H1 (cell line): ENCODE data around the gene ENDOV. TPM values are rescaled to one million over a fixed set of nuclear protein-coding genes. Genes with fewer than 3 reads are reported as not detected.

ENCODE experiments used
- CTCF ChIA-PET: fragments of 300-600 bp; sonication (Branson Sonifier 250); formaldehyde crosslinking; loops from one replicate; lab custom pipeline; 2021; ENCODE audit not compliant: partially characterized antibody; lab: Charles Lee
- POLR2A ChIA-PET: fragments of 300-600 bp; sonication (Branson Sonifier 250); formaldehyde crosslinking; loops from one replicate; lab custom pipeline; 2021; ENCODE audit warnings: inconsistent platforms; ENCODE audit not compliant: partially characterized antibody; lab: Charles Lee
- DNase-seq, 2 experiments: peaks; one replicate each; pipeline versions ENCODE4 v3.0.0 to v3.0.0-alpha.2; 2010 to 2022; ENCODE audit warnings: low spot score in 2 of 2, low read depth in 1 of 2, mixed read lengths in 1 of 2
- FAIRE-seq: peaks from 2 replicates; lab custom pipeline; 2011; peaks lifted over from hg19 to GRCh38; lab: Jason Lieb, UNC
- H2AFZ ChIP-seq: 2 replicates; pipeline ENCODE4 v1.8.1; 2012; ENCODE audit warnings: low read length, inconsistent platforms
- H2AK5ac ChIP-seq: 2 replicates; pipeline ENCODE4 v1.6.1; 2013; ENCODE audit warnings: low read depth, low read length
- H2BK120ac ChIP-seq: replicated peaks from 2 replicates; pipeline ENCODE3; 2013; ENCODE audit warnings: low read depth, low read length, inconsistent platforms
- H2BK12ac ChIP-seq: 2 replicates; pipeline ENCODE4 v1.6.1; 2013; ENCODE audit warnings: low read depth, low read length
- H2BK15ac ChIP-seq: 2 replicates; pipeline ENCODE4 v1.6.1; 2013; ENCODE audit warnings: low read length
- H2BK20ac ChIP-seq: 2 replicates; pipeline ENCODE4 v1.6.1; 2013; ENCODE audit warnings: low read length
- H2BK5ac ChIP-seq: 2 replicates; pipeline ENCODE4 v1.6.1; 2013; ENCODE audit warnings: low read depth, low read length
- H3K14ac ChIP-seq: 2 replicates; pipeline ENCODE4 v1.6.1; 2013; ENCODE audit warnings: inconsistent platforms; ENCODE audit not compliant: insufficient read length
- H3K18ac ChIP-seq: 2 replicates; pipeline ENCODE4 v1.6.1; 2013; ENCODE audit warnings: low read length; ENCODE audit errors: extremely low read depth
- H3K23ac ChIP-seq: 2 replicates; pipeline ENCODE4 v1.6.1; 2013; ENCODE audit warnings: inconsistent platforms; ENCODE audit not compliant: insufficient read length
- H3K23me2 ChIP-seq: 2 replicates; pipeline ENCODE4 v1.6.1; 2013; ENCODE audit warnings: low read depth, low read length
- H3K27ac ChIP-seq: 2 replicates; pipeline ENCODE4 v1.6.1; 2011; ENCODE audit warnings: low read depth, low read length, inconsistent platforms
- H3K27me3 ChIP-seq, 4 experiments: replicated peaks in 1 of 4; 1 replicate in 1 of 4; 2 replicates in 3 of 4; pipeline versions ENCODE4 v1.6.1 to v1.8.1; 2011 to 2013; ENCODE audit warnings: low read length in 3 of 4, mild to moderate bottlenecking in 3 of 4, inconsistent platforms in 2 of 4, mixed read lengths in 2 of 4, moderate library complexity in 1 of 4; ENCODE audit not compliant: control insufficient read depth in 3 of 4, insufficient read depth in 3 of 4; ENCODE audit errors: extremely low read depth in 1 of 4
- H3K36me3 ChIP-seq, 4 experiments: 2 replicates each; pipeline versions ENCODE4 v1.6.1 to v1.8.1; 2011 to 2013; ENCODE audit warnings: mild to moderate bottlenecking in 4 of 4, low read length in 3 of 4, moderate library complexity in 2 of 4, control low read depth in 1 of 4, inconsistent platforms in 1 of 4; ENCODE audit not compliant: insufficient read depth in 4 of 4, control insufficient read depth in 2 of 4
- H3K4ac ChIP-seq: replicated peaks from 2 replicates; pipeline ENCODE3; 2013; ENCODE audit warnings: low read length, low read depth, mixed read lengths, inconsistent platforms; ENCODE audit not compliant: insufficient read length
- H3K4me1 ChIP-seq, 4 experiments: replicated peaks in 1 of 4; 1 replicate in 1 of 4; 2 replicates in 3 of 4; pipeline versions ENCODE4 v1.6.1 to v1.8.1; 2011 to 2013; ENCODE audit warnings: low read length in 3 of 4, inconsistent platforms in 2 of 4, mixed read lengths in 1 of 4; ENCODE audit not compliant: insufficient read depth in 4 of 4, control insufficient read depth in 3 of 4
- H3K4me2 ChIP-seq, 2 experiments: 2 replicates each; pipeline versions ENCODE4 v1.6.1 to v1.8.1; 2011 to 2013; ENCODE audit warnings: low read depth in 2 of 2, low read length in 2 of 2, control low read depth in 1 of 2, inconsistent platforms in 1 of 2, mild to moderate bottlenecking in 1 of 2; ENCODE audit not compliant: insufficient read depth in 1 of 2
- H3K4me3 ChIP-seq, 4 experiments: fragments of 200-600, 300-600 bp in 1 of 4; sonication (generic), shearing (Covaris generic), sonication (Bioruptor Twin) in 1 of 4; 2 replicates each; pipeline versions ENCODE4 v1.5.1 to v1.8.1; 2011 to 2016; ENCODE audit warnings: low read length in 4 of 4, low read depth in 3 of 4, control low read depth in 2 of 4, inconsistent platforms in 2 of 4, mild to moderate bottlenecking in 2 of 4, mixed read lengths in 1 of 4, moderate library complexity in 1 of 4; ENCODE audit not compliant: insufficient read depth in 2 of 4; ENCODE audit errors: extremely low read depth in 1 of 4
- H3K56ac ChIP-seq: replicated peaks from 2 replicates; pipeline ENCODE3; 2013; ENCODE audit warnings: low read depth, mild to moderate bottlenecking, mixed read lengths, low read length, inconsistent platforms; ENCODE audit not compliant: insufficient read length
- H3K79me1 ChIP-seq: 2 replicates; pipeline ENCODE4 v1.6.1; 2013; ENCODE audit warnings: low read depth, low read length, control low read depth
- H3K79me2 ChIP-seq, 2 experiments: 2 replicates each; pipeline versions ENCODE4 v1.6.1 to v1.8.1; 2012 to 2013; ENCODE audit warnings: low read length in 2 of 2, mild to moderate bottlenecking in 2 of 2, inconsistent platforms in 1 of 2; ENCODE audit not compliant: insufficient read depth in 2 of 2, control insufficient read depth in 1 of 2
- H3K9ac ChIP-seq, 4 experiments: replicated peaks in 1 of 4; 1 replicate in 1 of 4; 2 replicates in 3 of 4; pipeline versions ENCODE4 v1.6.1 to v1.8.1; 2011 to 2013; ENCODE audit warnings: low read depth in 3 of 4, low read length in 3 of 4, control low read depth in 2 of 4, mild to moderate bottlenecking in 2 of 4, moderate library complexity in 2 of 4, inconsistent platforms in 1 of 4; ENCODE audit errors: extremely low read depth in 1 of 4
- H3K9me3 ChIP-seq, 2 experiments: 2 replicates each; pipeline versions ENCODE4 v1.6.1 to v1.8.1; 2012 to 2013; ENCODE audit warnings: mild to moderate bottlenecking in 2 of 2, moderate library complexity in 2 of 2, control low read depth in 1 of 2, inconsistent platforms in 1 of 2, low read depth in 1 of 2, low read length in 1 of 2, mixed read lengths in 1 of 2; ENCODE audit not compliant: insufficient read depth in 2 of 2
- H4K20me1 ChIP-seq, 2 experiments: replicated peaks in 1 of 2; 2 replicates each; pipeline versions ENCODE3 to v1.8.1; 2011 to 2013; ENCODE audit warnings: inconsistent platforms in 2 of 2, low read length in 2 of 2, mild to moderate bottlenecking in 1 of 2; ENCODE audit not compliant: insufficient read depth in 2 of 2, control insufficient read depth in 1 of 2
- H4K5ac ChIP-seq: 2 replicates; pipeline ENCODE4 v1.6.1; 2013; ENCODE audit warnings: low read length, low read depth, mixed read lengths, inconsistent platforms; ENCODE audit not compliant: insufficient read length
- H4K8ac ChIP-seq: 2 replicates; pipeline ENCODE4 v1.8.0; 2013; ENCODE audit warnings: mild to moderate bottlenecking, moderate library complexity, low read length, inconsistent platforms; ENCODE audit not compliant: insufficient read depth; ENCODE audit errors: extremely low read depth
- H4K91ac ChIP-seq: replicated peaks from 2 replicates; pipeline ENCODE3; 2013; ENCODE audit warnings: low read length, mixed read lengths, inconsistent platforms; ENCODE audit not compliant: insufficient read length
- FOSL1 ChIP-seq: IDR thresholded peaks from 2 replicates; pipeline ENCODE4 v1.6.1; 2011; ENCODE audit warnings: mild to moderate bottlenecking, low read depth, low read length, moderate library complexity; ENCODE audit not compliant: insufficient read depth
- HDAC6 ChIP-seq: IDR thresholded peaks from one replicate; pipeline ENCODE4 v1.7.1; 2012; ENCODE audit warnings: low read depth, mild to moderate bottlenecking, inconsistent platforms, low read length, moderate library complexity
- JUND ChIP-seq: IDR thresholded peaks from 2 replicates; pipeline ENCODE4 v1.6.1; 2011; ENCODE audit warnings: mild to moderate bottlenecking, improper control_type of control experiment, low read length
- KDM4A ChIP-seq: IDR thresholded peaks from one replicate; pipeline ENCODE4 v1.7.1; 2012; ENCODE audit warnings: low read depth, mild to moderate bottlenecking, moderate library complexity, low read length, inconsistent platforms; ENCODE audit not compliant: severe bottlenecking
- MAFK ChIP-seq: IDR thresholded peaks from 2 replicates; pipeline ENCODE4 v1.6.1; 2012; ENCODE audit warnings: low read depth, mild to moderate bottlenecking, improper control_type of control experiment, low read length
- NRF1 ChIP-seq: IDR thresholded peaks from 2 replicates; pipeline ENCODE4 v1.6.1; 2011; ENCODE audit warnings: mild to moderate bottlenecking, low read depth, low read length, improper control_type of control experiment
- RFX5 ChIP-seq: IDR thresholded peaks from 2 replicates; pipeline ENCODE4 v1.6.1; 2011; ENCODE audit warnings: low read depth, low read length, improper control_type of control experiment, borderline replicate concordance
- SAP30 ChIP-seq: fragments of 300-600 bp; sonication (generic); IDR thresholded peaks from 2 replicates; pipeline ENCODE4 v1.7.1; 2012; ENCODE audit warnings: low read length, moderate library complexity, mild to moderate bottlenecking, inconsistent platforms; ENCODE audit not compliant: insufficient read depth, insufficient replicate concordance
- SIN3A ChIP-seq, 2 experiments: IDR thresholded peaks in 1 of 2; conservative IDR thresholded peaks in 1 of 2; 2 replicates each; pipeline ENCODE4 v1.6.1; 2011 to 2012; ENCODE audit warnings: low read length in 2 of 2, improper control_type of control experiment in 1 of 2, low read depth in 1 of 2, mild to moderate bottlenecking in 1 of 2
- SIRT6 ChIP-seq: IDR thresholded peaks from one replicate; pipeline ENCODE4 v1.7.1; 2012; ENCODE audit warnings: low read length, inconsistent platforms
- SRF ChIP-seq: IDR thresholded peaks from 2 replicates; pipeline ENCODE4 v1.6.1; 2011; ENCODE audit warnings: mild to moderate bottlenecking, low read depth, low read length, moderate library complexity
- TCF12 ChIP-seq: IDR thresholded peaks from 2 replicates; pipeline ENCODE4 v1.6.1; 2011; ENCODE audit warnings: low read depth, mild to moderate bottlenecking, low read length
- WGBS, 2 experiments: shearing (Covaris generic) in 1 of 2; methylation state at CpG; one replicate each; pipeline versions ENCODE4 v1.1.6 to v1.1.7; 2013 to 2015; ENCODE audit warnings: low lambda C conversion rate in 2 of 2, mixed read lengths in 2 of 2, inconsistent platforms in 1 of 2, low coverage in 1 of 2, missing lambda C conversion rate in 1 of 2; ENCODE audit not compliant: insufficient replicate concordance in 2 of 2, insufficient coverage in 1 of 2, insufficient read length in 1 of 2; ENCODE audit errors: extremely low coverage in 1 of 2, missing lambda C conversion rate in 1 of 2; 5-methylcytosine and 5-hydroxymethylcytosine counted together
- polyA plus RNA-seq, 7 experiments: library from polyadenylated mRNA; depleted of rRNA in 3 of 7; stranded (reverse) in 5 of 7; unstranded in 2 of 7; fragments of >200 nt in 5 of 7; fragments of 200-250 nt in 2 of 7; gene quantifications; 1 replicate in 5 of 7; 2 replicates in 1 of 7; 4 replicates in 1 of 7; pipeline versions ENCODE4 v1.2.1 to v1.2.3, GENCODE V29; 2011 to 2013; ENCODE audit warnings: missing spikeins in 2 of 7, mixed read lengths in 2 of 7
- total RNA-seq: library from RNA; stranded (reverse); fragmentation: NEBNext Ultra II Directional; extraction: Animal tissue kit (Norgen Biotek cat#: 25700); gene quantifications from 2 replicates; pipeline ENCODE4 v1.2.1, GENCODE V29; 2021

ENDOV gene
- total and polyA plus RNA-seq, 2 of the 8 experiments (the other 6 are each of a cell fraction or from before 2014, with no cell fraction given): 10.6 to 13.3 TPM

GRCh38 chr17:80429356-80430275 is 14.6 kb downstream of the ENDOV start:
- Histone ChIP-seq H4K20me1 (peaks cover 0 to 2% of the 10 kb centered on the region in 2 experiments), H3K4me3 (no peak overlapping the region), H4K91ac (no peak overlapping the region), H3K36me3 (no peaks in the 10 kb centered on the region; a peak in 1 of 8 replicates), H3K18ac (no peak overlapping the region), H3K4me1 (peaks cover 0 to 8% (median 2%) of the 10 kb centered on the region in 4 experiments; a peak in 3 of 7 replicates), H3K23me2 (no peaks in the 10 kb centered on the region), H3K9me3 (no peaks in the 10 kb centered on the region), H2BK20ac (no peak overlapping the region), H3K56ac (no peak overlapping the region), H3K23ac (no peak overlapping the region), H3K4me2 (no peak overlapping the region), H2BK5ac (no peak overlapping the region), H3K14ac (no peak overlapping the region), H3K79me1 (no peaks in the 10 kb centered on the region), H3K27ac (no peak overlapping the region), H4K5ac (no peak overlapping the region), H3K9ac (no peak overlapping the region), H2AFZ (no peak overlapping the region), H2BK120ac (no peak overlapping the region), H3K79me2 (no peaks in the 10 kb centered on the region), H3K27me3 (no peaks in the 10 kb centered on the region; a peak in 1 of 7 replicates), H2BK15ac (no peak overlapping the region), H3K4ac (no peak overlapping the region), H2AK5ac (no peak overlapping the region), H4K8ac (no peak overlapping the region), H2BK12ac (no peak overlapping the region)
- DNase-seq (no peak), FAIRE-seq (no peak)
- 90% methylated on average over 31 of the region's 33 CpGs; no CpG with 5 or more reads in 1 of the 2 experiments for WGBS, 2 experiments
- ChIA-PET CTCF (interaction anchor here (1.0 to 3.9 kb wide), 2 partner anchors 12 to 14 kb away, joined by 3 to 21 read pairs; no protein-coding TSS in a partner anchor), POLR2A (interaction anchor here (0.6 to 1.3 kb wide), 2 partner anchors 15 to 129 kb away, joined by 3 read pairs; no protein-coding TSS in a partner anchor)
- no peak for TF ChIP-seq KDM4A
- TF ChIP-seq HDAC6: no peak
- TF ChIP-seq NRF1: no peak
- TF ChIP-seq FOSL1: no peak
- TF ChIP-seq SAP30: no peak
- no peak for TF ChIP-seq SRF
- TF ChIP-seq SIN3A (conservative IDR thresholded peaks at IDR 0.05 in 1 of 2, IDR thresholded peaks at IDR 0.05 in 1 of 2; ENCODE audit: low read depth in 1 of 2, low read length in 2 of 2): no peak
- TF ChIP-seq RFX5: no peak
- TF ChIP-seq MAFK: no peak
- TF ChIP-seq SIRT6: no peak
- TF ChIP-seq JUND: no peak
- TF ChIP-seq TCF12: no peak
